HS-27A (cell line): ENCODE data around the gene ZNF862.
"Not testable (repeated sequence)": the region's sequence is repeated elsewhere in the genome, so short reads cannot be mapped to it uniquely, and the experiment has no call there.

Experiments
- DNase-seq: peaks from one replicate; pipeline ENCODE4 v3.0.0-alpha.2; 2012; ENCODE audit warnings: low read depth, missing footprints

The ZNF862 gene

DNA sequence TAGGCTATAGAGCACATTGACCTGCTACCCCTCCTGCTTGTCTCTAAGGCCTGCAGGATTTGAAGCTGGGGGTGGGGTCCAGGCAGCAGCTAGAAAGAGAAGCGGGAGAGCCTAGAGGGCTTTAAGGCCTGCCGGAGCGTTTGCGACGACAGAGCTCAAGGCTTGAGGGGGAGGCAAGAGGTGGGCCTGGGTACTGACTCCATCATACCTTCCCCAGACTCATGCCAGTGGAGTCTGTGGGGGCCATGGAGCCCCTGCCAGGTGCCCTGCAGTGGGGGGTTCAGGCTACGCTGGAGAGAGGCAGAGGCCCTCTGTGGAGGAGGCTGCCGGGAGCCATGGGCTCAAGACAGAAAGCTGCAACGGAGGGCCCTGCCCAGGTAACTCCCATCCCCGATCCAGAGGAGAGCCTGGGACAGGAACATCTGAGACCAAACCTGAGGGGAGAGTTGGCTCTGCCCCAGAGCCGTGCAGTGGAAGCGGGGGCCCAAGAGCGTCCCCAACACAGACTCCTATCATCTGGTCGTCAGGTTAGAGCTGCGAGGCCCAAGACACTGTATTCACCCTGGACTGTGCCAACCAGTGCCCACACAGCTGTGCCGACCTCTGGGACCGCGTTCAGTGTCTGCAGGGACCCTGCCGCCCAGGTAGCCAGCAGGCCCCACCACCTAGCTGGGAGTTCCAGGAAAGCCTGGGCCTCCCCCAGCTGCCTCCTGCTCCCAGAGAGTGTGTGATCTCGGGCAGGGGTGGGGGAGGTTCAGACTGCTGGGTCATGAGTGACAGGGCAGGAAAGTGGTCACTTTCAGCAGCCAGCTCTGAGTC lies 13.2 kb upstream of the ZNF862 start:
- no peak for DNase-seq

DNA sequence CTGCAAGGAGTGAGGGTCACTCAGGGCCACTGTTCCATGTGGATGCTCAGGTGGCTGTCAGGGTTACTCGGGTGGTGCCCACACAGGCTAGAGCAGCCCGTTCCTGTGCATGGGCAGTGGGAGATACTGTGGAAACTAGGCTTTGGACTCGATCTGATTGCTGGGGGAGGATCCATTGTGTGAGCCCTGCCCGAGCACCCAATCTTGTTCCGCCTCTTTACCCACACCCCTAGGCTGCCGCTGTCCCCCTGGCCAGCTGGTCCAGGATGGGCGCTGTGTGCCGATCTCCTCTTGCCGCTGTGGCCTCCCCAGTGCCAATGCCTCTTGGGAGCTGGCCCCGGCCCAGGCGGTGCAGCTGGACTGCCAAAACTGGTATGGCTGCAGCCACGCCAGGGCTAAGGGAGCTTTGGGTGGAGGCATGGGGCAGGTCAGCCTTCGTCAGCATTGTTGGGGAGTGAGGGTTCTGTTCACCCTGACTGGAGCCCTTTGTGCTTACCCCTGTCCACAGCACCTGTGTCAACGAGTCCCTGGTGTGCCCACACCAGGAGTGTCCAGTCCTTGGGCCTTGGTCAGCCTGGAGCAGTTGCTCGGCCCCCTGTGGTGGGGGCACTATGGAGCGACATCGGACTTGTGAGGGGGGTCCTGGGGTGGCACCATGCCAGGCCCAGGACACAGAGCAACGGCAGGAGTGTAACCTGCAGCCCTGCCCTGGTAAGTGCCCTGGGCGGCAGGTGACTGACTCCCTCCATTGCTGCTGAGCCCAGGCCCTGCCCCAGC lies 12.4 kb upstream of the ZNF862 start:
- DNase-seq, result no peak

DNA sequence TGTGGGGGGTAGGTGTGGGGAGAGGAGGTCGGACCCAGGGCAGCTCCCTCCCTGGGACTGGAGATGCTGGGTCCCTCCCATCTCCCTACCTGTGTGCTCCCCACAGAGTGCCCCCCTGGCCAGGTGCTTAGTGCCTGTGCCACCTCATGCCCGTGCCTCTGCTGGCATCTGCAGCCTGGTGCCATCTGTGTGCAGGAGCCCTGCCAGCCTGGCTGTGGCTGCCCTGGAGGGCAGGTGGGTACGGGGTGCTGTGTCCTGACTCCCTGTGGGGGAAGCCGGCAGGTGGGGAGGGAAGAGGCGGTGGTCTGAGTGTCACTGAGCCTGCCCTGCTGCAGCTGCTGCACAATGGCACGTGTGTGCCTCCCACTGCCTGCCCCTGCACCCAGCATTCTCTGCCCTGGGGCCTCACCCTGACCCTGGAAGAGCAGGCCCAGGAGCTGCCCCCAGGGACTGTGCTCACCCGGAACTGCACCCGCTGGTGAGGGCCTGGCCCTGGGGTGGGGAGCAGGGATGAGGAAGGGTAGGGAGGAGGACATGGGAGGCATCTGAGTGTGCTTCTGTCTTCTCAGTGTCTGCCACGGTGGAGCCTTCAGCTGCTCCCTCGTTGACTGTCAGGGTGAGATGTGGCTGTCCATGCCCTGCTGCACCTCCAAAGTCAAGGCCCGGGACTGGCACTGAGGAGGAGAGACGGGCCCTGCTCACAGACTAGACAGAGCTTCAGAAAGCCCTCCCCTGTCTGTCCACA lies 11.7 kb upstream of the ZNF862 start:
- DNase-seq, result no peak

DNA sequence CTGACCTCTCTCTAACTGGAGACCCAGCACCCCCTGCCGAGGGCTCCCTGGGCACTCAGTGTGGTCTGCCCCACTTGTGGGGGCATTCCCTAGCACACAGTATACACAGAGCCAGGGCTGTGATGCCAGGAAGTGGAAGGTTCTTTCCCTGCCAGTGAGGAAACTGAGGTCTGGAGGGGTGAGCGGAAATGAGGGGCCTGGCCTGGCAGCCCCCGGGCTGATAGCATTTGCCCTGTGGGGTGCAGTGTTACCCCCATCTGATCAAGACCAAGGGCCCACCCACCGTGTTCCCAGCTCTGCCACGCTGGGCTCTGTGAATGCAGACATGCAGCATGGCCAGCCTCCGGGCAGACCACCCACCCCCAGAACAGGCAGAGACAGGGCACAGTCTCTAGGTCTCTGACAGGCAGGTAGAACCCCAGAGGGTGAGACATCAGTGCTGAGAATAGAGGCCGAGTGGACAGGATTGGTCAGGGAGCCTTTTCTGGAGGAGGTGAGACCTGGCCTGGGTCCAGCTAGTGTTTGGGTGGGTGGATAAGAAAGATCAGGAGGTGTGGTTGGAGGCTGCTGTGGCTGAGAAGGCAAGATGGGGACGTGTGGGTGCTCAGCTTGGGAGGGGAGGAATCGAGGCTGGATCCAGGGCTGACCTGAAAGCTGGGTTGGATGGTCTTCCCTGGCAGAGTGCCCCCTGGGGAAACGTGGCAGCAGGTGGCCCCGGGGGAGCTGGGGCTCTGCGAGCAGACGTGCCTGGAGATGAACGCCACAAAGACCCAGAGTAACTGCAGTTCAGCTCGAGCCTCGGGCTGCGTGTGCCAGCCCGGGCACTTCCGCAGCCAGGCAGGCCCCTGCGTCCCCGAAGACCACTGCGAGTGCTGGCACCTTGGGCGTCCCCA lies 10.8 kb upstream of the ZNF862 start:
- DNase-seq, result no peak

DNA sequence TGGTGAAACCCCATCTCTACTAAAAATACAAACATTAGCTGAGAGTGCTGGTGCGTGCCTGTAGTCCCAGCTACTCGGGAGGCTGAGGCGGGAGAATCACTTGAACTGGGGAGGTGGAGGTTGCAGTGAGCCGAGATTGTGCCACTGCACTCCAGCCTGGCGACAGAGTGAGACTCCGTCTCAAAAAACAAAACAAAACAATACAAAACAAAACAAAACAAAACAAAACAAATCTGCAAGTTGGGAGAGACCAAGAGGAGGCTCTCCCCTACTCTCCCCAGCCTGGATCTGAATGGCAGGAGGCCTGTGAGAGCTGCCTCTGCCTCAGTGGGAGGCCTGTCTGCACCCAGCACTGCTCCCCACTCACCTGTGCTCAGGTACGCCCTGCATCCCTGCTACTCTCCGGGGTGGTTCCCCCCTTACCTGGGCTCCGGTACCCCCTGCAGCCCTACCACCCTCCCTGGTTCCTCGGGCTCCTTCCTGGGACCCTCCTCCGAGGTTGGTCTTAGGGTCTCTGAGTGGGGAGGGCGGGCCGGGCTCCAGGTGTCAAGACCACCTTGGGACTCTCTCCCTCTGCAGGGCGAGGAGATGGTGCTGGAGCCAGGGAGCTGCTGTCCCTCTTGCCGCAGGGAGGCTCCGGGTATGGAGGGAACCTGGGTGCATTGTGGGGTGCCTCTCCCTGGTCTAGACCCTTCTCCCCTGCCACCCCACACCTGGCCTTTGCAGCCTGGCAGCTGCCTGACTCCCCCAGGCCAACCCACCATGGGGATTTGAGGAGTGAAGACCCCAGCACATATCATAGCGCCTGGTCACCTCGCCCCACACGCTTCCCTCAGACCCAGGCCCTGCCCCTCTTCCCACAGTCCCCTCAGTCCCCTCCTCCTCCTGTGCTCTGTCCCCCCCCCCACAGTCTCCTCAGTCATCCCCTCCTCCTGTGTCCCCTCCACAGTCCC lies 9.5 kb upstream of the ZNF862 start:
- DNase-seq, result no peak

DNA sequence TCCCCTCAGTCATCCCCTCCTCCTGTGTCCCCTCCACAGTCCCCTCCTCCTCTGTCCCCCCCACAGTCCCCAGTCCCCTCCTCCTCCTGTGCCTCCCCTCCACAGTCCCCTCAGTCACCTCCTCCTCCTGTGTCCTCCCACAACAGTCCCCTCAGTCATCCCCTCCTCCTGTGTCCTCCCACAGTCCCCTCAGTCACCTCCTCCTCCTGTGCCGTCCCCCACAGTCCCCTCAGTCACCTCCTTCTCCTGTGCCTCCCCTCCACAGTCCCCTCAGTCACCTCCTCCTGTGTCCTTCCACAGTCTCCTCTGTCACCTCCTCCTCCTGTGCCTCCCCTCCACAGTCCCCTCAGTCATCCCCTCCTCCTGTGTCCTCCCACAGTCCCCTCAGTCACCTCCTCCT lies 7.6 kb upstream of the ZNF862 start:
- not testable (repeated sequence) for DNase-seq

DNA sequence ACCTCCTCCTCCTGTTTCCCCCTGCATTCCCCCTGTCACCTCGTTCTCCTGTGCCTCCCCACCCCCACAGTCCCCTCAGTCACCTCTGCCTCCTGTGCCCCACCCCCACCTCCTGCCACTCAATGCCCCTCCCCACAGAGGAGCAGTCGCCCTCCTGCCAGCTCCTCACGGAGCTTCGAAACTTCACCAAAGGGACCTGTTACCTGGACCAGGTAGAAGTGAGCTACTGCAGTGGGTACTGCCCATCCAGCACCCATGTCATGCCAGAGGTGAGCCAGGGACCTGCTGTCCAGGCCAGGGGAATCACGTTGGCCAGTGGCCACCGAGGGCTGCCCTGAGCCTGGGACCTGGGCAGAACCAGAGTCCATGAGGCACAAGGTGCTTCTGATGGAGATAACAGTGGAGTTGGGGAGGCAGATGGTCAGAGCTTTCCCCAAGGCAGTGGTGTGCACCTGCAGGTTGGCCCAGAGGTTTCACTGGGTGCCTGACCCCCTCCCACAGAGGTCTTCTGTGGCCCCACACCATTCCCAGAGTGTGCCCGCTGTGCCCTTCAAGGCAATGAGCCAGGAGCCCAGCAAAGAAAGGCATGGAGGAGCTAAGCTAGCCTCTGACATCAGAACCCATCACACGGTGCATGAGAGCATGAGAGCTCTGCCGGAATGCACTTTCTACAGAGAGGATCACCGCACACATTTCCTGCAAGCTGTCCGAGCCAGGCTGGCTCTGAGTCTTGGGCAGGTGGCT lies 7.0 kb upstream of the ZNF862 start:
- no peak for DNase-seq

DNA sequence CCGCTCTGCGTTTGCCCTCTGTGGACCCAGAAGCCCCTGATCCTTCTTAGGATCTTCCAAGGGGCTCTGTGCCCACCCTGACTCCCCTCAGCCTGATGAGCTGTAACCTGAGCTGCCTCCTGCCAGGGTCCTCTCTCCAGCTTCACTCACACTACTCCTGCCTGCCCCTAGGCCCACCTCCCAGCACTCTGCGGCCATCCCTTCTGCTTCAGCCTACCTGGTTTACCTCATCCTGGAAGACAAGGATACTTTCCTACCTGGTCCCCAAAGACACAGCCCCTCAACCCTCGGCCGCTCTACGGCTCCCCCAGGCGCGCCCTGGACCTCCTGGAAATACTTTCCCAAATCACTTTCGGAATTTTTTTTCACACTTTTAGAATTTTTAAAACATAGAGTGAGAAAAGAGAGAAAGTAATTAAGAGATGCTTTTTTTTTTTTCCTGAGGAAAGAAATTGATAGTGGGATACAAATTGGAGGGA lies 6.4 kb upstream of the ZNF862 start:
- DNase-seq, result no peak

DNA sequence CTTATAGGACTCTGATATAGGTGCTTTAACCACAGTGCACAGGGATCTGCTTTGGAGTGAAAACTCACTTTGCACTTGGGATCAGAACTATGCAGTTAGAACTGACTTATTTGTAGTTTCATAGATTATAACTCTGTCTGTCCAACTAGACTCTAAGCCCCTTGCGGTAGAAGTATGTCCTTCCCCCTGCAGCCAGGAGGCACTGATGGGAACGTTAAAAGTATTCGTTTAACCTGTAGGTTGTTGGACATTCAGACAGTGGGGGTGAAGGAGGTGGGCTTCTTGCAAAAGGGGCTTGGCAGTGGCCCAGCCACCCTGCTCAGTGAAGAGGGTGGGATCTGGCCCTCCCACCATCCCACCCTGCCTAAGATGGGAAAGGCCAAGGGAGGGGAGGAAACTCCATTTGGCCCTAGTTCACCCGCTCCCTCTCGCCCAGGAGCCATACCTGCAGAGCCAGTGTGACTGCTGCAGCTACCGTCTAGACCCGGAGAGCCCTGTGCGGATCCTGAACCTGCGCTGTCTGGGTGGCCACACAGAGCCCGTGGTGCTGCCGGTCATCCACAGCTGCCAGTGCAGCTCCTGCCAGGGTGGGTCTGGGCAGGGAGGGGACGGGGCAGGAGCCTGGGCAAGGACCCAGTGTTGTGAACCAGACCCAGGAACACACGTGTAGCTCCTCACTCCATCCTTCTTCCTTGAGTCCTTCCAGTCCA lies 5.7 kb upstream of the ZNF862 start:
- no peak for DNase-seq

DNA sequence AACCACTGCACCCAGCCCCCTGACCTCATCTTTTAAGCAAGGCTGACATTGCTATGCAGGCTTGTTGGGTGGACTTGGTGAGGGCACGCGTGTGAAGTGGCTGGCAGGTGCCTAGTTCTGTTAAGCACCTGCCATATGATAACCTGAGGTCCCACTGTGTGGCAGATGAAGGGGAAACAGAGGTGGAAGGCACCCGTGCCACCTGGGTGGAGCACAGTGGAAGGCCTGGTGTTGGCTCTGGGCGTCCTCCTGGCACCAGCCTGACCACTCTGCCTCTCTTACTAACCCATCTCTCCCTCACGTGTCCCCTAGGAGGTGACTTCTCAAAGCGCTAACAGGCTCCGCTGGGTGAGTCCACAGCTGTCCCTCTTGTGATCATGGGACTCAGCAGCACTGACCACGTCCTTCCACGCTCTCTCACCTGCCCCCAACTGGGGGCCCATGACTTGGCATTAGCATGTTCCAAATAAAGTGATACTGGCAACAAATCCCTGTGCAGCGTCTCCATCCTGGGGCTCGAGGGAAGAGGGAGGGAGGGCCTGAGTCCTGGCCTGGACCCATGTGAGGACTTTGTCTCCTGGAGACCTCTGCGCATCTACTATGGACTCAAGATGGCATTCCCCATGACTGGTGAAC lies 4.6 kb upstream of the ZNF862 start:
- DNase-seq, result no peak

DNA sequence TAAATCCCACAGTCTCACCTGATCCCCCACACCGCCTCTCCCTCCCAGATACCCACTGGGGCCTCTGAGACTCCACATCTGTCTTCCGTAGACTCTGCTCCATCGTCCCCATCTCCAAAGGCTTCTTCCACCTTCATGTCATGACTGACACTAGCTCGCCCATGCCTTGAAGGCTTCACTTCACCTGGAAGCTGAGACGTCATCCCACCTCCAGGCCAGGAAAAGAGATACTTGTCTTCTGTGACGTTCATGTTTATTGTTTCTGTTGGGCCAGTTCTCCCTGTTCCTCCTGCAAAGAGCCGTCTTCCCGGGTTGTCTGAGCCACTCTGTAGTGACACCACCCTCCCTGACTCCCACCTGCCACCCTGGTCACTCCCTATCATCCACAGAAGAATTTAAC lies 3.6 kb upstream of the ZNF862 start:
- no peak for DNase-seq

DNA sequence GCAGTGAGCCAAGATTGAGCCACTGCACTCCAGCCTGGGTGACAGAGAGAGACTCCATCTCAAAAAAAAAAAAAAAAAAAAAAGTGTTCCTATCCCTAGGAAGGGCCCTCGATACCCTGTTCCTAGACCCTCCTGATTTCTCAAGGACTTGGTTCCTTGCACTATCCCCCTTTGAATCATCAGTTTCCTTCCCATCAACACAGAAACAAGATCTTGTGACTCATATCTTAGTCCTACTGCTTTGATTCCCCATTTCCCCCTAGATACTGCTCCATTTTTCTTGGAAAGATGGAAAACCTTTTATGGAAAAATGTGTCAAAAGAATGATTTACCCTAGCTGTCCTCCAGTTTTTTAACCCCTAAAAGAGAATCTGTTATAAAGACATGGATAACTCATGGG lies 1.7 kb upstream of the ZNF862 start:
- no peak for DNase-seq

DNA sequence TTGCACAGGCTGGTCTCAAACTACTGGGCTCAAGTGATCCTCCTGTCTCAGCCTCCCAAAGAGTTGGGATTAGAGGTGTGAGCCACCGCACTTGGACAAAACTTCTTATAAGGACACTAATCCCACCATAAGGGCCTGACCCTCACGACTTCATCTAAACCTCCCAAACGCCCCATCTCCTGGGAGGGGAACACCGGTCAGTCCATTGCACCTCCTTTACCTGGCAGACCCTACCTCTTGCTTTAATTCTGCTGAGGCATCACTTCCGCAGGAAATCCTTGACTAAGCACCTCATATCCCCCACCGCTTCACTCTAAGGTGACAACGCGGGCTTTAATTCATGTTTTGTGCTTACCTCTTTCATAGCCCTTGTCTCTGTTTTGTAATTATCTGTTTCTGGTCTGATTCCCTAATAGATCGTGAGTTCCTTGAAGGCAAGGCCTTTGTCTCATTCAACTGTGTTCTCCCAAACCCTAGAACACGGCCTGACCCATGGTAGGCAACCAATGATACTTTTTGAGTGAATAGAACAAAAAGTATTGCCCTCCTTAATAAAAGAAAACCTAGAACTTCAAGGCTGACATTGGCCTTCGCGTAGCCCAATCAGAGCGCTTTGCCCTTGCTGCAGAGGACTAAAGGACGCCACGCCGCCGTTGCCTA lies 481 bp upstream of the ZNF862 start:
- no peak for DNase-seq

DNA sequence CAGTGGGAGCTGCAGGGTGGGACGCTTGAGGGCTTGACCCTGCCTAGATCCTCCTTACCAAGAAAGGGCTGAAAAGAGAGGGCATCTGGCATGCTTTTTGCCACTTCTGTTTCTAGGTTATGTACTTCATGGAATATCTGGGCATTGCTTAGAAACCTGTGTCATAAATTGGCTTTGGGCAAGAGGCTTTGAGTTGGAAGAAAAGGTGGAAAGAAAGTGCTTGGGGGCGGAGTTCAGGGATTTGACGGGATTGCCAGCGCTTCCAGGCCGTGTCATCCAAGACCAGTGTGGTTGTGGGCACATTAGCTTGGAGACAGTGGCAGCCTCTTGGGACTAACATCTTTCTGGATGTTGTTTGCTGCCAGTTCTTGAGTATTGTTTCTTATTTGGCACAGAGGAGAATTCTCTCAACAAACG lies 825 bp downstream of the ZNF862 start:
- DNase-seq, result no peak

DNA sequence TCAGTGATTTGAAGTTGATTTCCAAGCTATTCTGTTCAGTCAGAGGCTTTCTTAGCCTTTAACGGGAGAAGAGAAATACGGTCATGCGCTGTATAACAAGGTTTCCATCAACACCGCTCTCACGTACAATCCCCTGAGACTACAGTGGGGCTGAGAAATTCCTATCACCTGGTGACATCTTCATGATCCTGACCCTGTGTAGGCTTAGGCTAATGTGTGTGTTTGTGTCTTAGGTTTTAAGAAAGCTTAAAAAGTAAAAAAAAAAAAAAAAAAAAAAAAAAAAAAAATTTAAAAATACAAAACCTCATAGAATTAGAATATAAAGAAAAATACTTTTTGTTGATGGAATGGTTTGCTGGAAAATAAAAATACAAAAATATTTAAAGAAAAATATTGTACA lies 1.8 kb downstream of the ZNF862 start:
- no peak for DNase-seq

DNA sequence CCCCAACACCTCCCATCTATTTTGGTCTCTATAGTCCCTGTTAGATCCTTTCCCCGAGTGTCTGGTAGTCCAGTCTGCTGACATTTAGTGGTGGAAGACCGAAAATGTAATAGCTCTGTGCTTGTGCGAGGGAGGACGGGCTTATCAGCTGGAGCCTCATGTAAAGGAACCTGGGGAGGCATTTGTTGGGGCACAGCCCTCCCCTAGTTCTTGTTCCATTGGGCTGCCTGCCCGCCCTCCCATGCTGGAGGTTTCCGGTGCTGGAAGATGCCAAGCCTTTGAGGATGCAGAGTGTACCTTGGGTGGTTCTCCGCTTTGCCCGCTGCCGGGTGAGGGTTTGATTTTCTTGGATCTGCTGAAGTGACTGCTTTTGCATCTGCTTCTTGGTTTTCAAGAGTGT lies 5.4 kb downstream of the ZNF862 start:
- DNase-seq, result no peak

DNA sequence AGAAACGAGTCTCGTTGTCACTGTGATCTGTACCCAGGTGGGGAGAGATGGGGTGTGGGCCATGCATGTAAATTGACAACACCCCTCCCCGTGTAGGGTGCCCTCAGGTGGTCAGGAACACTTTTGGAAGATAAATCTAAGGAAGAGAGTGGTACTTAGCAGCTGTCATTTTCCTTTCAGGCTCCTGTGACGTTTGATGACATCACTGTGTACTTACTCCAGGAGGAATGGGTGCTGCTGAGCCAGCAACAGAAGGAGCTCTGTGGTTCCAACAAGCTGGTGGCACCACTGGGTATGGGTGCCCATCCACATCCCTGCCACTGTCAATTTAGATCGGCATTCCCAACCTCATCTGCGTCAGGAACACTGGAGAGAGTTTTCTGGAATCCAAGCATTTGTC lies 6.3 kb downstream of the ZNF862 start:
- no peak for DNase-seq
